ENCODE measurements around the gene C10orf120. TPM values are rescaled to one million over a fixed set of nuclear protein-coding genes. Genes with fewer than 3 reads are reported as not detected.

The C10orf120 gene
- total and polyA plus RNA-seq, 2 experiments from 2014 or later = not detected

DNA sequence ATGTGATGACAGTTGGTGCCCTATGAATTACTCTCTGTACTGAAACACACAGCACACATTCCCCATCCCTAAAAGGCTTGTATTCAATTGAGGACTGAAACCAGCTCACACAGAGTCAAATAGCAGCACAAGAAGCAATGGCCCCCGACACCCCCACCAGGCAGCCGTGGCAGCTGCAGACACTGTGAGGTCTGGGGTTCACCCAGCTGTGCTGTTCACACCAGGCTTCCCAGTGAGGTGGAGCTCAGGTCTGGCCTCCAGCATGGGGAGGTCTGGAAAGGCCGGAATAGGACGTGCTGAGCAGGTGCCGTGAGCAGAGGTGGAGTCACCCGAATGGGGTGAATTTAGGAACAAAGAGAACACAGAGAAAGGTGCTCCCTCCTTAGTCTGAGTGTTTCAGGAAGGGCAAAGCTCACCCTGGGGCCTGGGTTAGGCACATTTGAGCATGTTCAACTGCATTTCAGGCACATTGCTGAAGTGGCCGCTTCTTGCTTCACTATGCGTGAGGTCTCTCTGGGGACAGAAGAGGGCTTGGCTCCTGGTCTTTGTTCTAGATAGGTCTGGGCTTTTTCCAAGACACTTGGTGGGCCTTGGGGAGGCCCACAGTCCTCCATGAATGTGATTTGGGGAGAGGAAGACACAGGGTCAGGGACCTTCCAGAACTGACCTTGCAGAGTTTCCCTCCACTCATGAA is 41.1 kb downstream of the C10orf120 start:
- Histone ChIP-seq H3K27ac (no peak overlapping the region), H3K4me1 (ENCODE audit: low read depth) (no peaks in the 10 kb centered on the region), H3K4me3 (no peak overlapping the region), H3K36me3 (no peaks in the 10 kb centered on the region), H3K9me3 (ENCODE audit: low read depth) (no peaks in the 10 kb centered on the region), H3K27me3 (no peaks in the 10 kb centered on the region)
- no peak for DNase-seq (ENCODE audit: low read depth in 1 of 2, low spot score in 1 of 2)
- TF ChIP-seq, protein P1, sequence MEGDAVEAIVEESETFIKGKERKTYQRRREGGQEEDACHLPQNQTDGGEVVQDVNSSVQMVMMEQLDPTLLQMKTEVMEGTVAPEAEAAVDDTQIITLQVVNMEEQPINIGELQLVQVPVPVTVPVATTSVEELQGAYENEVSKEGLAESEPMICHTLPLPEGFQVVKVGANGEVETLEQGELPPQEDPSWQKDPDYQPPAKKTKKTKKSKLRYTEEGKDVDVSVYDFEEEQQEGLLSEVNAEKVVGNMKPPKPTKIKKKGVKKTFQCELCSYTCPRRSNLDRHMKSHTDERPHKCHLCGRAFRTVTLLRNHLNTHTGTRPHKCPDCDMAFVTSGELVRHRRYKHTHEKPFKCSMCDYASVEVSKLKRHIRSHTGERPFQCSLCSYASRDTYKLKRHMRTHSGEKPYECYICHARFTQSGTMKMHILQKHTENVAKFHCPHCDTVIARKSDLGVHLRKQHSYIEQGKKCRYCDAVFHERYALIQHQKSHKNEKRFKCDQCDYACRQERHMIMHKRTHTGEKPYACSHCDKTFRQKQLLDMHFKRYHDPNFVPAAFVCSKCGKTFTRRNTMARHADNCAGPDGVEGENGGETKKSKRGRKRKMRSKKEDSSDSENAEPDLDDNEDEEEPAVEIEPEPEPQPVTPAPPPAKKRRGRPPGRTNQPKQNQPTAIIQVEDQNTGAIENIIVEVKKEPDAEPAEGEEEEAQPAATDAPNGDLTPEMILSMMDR (IDR thresholded peaks at IDR 0.05; ENCODE audit: low read depth, low read length) = no peak

DNA sequence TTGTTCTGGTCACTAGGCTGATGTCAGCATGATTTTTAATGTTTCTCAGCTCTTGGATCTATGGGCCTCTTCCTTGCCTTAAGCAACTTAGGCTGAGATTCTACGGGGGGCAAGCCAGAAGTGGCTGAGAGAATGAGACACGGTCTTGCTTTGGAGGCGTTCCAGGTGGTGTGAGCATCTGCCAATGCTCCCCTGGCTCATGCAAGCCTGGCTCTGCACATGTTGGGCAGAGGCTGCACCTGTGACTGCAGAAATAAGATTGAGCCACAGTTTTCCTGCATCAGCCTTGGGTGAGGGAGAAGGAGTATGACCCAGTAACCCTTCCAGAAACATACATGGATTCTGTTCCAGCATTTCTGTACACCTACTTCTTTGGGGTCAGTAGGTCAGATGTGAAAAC is 41.9 kb downstream of the C10orf120 start:
- no peak for DNase-seq (ENCODE audit: low read depth in 1 of 2, low spot score in 1 of 2)
- no peaks in the 10 kb centered on the region for H3K27me3 ChIP-seq
- H3K4me3 ChIP-seq = no peak overlapping the region
- H3K4me1 ChIP-seq (ENCODE audit: low read depth) = no peaks in the 10 kb centered on the region
- H3K9me3 ChIP-seq (ENCODE audit: low read depth) = no peaks in the 10 kb centered on the region
- H3K27ac ChIP-seq = no peak overlapping the region
- no peaks in the 10 kb centered on the region for H3K36me3 ChIP-seq
- TF ChIP-seq, protein P1 (IDR thresholded peaks at IDR 0.05; ENCODE audit: low read depth, low read length) = no peak

DNA sequence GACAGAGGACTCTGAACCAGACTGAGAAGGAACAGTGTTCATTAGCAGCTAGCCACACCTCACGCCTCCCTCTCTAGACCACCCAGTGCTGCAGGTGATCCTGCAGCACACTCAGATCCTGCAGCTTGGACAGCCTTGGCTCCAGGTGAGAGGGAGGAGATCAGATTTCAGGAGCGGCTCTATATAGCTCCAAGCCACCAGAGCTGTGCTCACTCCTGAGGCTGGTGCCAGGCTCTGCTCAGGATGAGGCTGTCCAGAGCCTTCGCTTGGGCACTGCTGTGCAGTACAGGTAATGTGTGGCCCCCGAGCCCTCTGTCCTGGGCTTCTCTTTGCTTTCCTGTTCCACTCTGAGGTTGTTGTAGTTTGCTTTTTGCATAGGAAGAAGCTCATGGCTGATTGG is 42.4 kb downstream of the C10orf120 start:
- TF ChIP-seq, protein P1 (IDR thresholded peaks at IDR 0.05; ENCODE audit: low read depth, low read length) = no peak
- H3K9me3 ChIP-seq (ENCODE audit: low read depth) = no peaks in the 10 kb centered on the region
- no peak for DNase-seq (ENCODE audit: low read depth in 1 of 2, low spot score in 1 of 2)
- H3K4me3 ChIP-seq = no peak overlapping the region
- H3K27me3 ChIP-seq = no peaks in the 10 kb centered on the region
- no peaks in the 10 kb centered on the region for H3K4me1 ChIP-seq (ENCODE audit: low read depth)
- no peak overlapping the region for H3K27ac ChIP-seq
- no peaks in the 10 kb centered on the region for H3K36me3 ChIP-seq

DNA sequence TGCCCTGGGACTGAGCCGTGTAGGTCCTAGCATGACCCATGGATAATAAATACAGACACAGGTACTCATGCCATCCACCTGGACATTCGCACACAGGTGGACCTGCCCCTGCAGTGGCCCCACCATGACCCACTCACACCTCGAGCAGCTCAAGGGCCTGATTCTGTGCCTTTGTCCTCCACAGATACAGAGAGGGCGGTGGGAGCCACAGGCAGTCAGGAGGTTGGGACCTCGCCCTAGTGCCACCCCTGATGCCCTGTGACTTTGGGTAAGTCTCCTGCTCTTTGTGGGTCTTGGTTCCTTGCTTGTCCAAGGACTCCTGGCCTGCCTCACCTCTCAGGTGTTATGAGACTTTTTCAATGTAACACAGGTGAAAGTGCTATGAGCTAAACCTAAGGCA is 42.9 kb downstream of the C10orf120 start:
- DNase-seq (ENCODE audit: low read depth in 1 of 2, low spot score in 1 of 2) = no peak
- Histone ChIP-seq H3K9me3 (ENCODE audit: low read depth) (no peaks in the 10 kb centered on the region), H3K4me3 (no peak overlapping the region), H3K27me3 (no peaks in the 10 kb centered on the region), H3K4me1 (ENCODE audit: low read depth) (no peaks in the 10 kb centered on the region), H3K27ac (no peak overlapping the region), H3K36me3 (no peaks in the 10 kb centered on the region)
- TF ChIP-seq, protein P1 (IDR thresholded peaks at IDR 0.05; ENCODE audit: low read depth, low read length) = no peak

DNA sequence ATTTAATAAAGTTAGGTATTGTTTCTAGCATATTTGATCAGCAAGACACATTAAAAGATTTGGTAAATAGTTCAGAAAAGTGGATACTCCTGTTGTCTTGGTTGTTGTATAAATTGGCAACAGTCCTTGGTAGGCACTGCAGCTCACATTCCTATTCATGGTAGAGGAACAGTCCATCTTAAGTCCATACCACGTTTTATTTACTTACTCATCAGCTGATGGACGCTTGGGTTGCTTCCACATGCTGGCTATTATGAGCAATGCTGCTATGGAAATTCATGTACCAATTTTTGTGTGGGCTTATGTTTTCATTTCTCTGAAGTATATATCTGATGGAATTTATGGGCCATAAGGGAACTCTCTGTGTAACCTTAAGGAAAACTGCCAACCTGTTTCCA is 43.3 kb downstream of the C10orf120 start:
- Histone ChIP-seq H3K4me3 (no peak overlapping the region), H3K27ac (no peak overlapping the region), H3K36me3 (no peaks in the 10 kb centered on the region), H3K27me3 (no peaks in the 10 kb centered on the region), H3K9me3 (ENCODE audit: low read depth) (no peaks in the 10 kb centered on the region), H3K4me1 (ENCODE audit: low read depth) (no peaks in the 10 kb centered on the region)
- TF ChIP-seq, protein P1 (IDR thresholded peaks at IDR 0.05; ENCODE audit: low read depth, low read length) = no peak
- no peak for DNase-seq (ENCODE audit: low read depth in 1 of 2, low spot score in 1 of 2)

Measured in cardiac muscle cell (in vitro differentiated cells and primary cell).